D721Med (cell line): ENCODE data around the gene CCNK.

Experiments
- DNase-seq: peaks from one replicate; pipeline ENCODE4 v3.0.0; 2011; ENCODE audit warnings: low spot score; ENCODE audit not compliant: insufficient read length
- FAIRE-seq: peaks from 2 replicates; lab custom pipeline; 2011; peaks lifted over from hg19 to GRCh38; lab: Jason Lieb, UNC
- TF ChIP-seq, protein P1 (sequence below): IDR thresholded peaks from 2 replicates; pipeline ENCODE4 v1.5.1; 2012; ENCODE audit warnings: mild to moderate bottlenecking, control low read depth; ENCODE audit not compliant: insufficient read depth; ENCODE audit errors: missing control alignments

CCNK gene

DNA sequence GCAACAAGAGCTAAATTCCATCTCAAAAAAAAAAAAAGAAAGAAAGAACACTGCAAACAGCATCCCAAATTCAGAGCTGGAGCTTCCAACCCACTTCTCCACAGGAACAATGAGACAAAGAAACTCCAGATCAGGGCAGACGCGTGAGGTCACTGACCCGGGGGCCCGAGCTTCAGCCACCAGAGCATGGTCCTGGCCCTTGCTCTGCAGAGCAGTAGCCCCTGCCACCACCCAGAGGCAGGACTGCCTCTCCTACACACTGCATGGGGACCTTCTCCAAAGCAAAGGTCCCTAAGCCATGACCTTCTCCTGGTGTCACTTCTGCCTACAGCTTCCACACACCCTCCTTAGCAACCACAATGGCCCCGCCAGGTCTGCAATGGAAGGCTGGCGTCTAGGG lies 53.1 kb downstream of the CCNK start:
- DNase-seq (no peak), FAIRE-seq (no peak)
- TF ChIP-seq, protein P1, sequence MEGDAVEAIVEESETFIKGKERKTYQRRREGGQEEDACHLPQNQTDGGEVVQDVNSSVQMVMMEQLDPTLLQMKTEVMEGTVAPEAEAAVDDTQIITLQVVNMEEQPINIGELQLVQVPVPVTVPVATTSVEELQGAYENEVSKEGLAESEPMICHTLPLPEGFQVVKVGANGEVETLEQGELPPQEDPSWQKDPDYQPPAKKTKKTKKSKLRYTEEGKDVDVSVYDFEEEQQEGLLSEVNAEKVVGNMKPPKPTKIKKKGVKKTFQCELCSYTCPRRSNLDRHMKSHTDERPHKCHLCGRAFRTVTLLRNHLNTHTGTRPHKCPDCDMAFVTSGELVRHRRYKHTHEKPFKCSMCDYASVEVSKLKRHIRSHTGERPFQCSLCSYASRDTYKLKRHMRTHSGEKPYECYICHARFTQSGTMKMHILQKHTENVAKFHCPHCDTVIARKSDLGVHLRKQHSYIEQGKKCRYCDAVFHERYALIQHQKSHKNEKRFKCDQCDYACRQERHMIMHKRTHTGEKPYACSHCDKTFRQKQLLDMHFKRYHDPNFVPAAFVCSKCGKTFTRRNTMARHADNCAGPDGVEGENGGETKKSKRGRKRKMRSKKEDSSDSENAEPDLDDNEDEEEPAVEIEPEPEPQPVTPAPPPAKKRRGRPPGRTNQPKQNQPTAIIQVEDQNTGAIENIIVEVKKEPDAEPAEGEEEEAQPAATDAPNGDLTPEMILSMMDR: no peak

- TF ChIP-seq, protein P1: no peak
- FAIRE-seq (no peak), DNase-seq (no peak)
Observed at GRCh38 chr14:99534863-99535262, 53.7 kb downstream of the CCNK start.

- FAIRE-seq: no peak
- TF ChIP-seq, protein P1: no peak
- DNase-seq: no peak
Observed at GRCh38 chr14:99535448-99535847, 54.2 kb downstream of the CCNK start.

- TF ChIP-seq, protein P1: no peak
- FAIRE-seq (no peak), DNase-seq (no peak)
Observed at GRCh38 chr14:99535908-99536778, 54.9 kb downstream of the CCNK start.

DNA sequence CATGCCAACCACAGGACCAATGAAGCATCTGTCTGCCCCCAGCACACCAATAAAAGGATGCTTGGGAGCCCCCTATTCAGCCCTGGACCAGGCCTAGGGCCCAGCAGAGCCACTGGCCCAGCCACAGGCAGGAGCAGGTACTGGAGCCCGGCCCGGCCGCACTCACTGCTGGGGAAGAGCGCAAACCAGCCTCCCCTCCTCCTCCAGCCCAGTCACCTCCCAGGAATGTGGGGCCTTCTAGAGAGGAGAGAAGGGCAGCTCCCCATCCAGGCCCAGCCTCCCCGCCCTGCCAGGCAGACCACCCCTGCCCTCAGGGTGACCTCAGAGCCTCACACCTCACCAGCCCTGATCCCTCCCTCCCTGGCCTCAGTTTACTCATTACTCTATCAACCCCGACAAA lies 56.2 kb downstream of the CCNK start:
- FAIRE-seq (no peak), DNase-seq (no peak)
- TF ChIP-seq, protein P1: no peak

DNA sequence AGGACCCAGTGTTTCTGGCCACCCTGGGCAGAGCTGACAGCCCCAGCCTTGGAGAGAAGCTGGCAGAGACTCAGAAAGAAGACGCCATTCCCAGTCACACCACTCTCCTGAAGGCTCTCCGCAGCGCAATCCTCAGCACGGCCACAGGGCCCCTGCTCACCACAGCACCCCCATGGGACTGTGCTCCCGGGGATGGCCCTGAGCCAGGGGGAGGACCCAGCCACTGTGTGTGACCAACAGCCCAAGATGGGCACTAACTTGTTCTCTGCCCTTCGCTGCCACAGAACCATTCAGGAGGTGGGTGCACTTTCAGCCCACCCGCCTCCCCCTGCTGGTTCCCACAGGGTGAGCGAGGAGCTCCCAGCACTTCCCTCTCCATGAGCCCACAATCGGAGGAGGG lies 57.1 kb downstream of the CCNK start:
- DNase-seq (no peak), FAIRE-seq (no peak)
- TF ChIP-seq, protein P1: no peak

DNA sequence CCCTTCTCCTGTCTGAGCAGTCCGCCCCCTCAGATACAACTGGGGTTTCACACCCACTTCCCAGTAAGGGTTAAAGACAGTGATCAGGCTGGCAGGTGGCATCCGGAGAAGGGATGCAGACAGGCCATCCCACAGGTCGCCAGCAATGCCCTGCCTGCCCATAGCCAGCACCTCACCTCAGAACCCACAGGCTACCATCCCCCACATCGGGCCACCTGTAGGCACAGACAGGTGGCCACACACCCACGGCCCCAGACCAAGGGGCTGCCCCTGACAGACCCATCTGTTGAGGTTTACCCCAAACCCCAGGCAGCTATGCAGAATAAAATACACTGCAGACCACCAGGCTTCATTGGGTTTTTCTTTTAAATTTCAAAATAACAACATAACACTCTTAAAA lies 57.5 kb downstream of the CCNK start:
- TF ChIP-seq, protein P1: no peak
- FAIRE-seq (no peak), DNase-seq (no peak)
